WTC11 (cell line): ENCODE results near the gene KCNB1. TPM values are rescaled to one million over a fixed set of nuclear protein-coding genes. Genes with fewer than 3 reads are reported as not detected.

Source experiments
- ATAC-seq: fragments of 200-7000 bp; cut with Tn5 transposase; 2 replicates; pipeline ENCODE4 v1.10.0; 2021; ENCODE audit warnings: mild to moderate bottlenecking, moderate library complexity
- CTCF ChIA-PET: fragments of 300-600 bp; sonication (Branson Sonifier 250); formaldehyde crosslinking; loops from one replicate; lab custom pipeline; 2021; ENCODE audit warnings: antibody characterized with exemption; lab: Charles Lee
- POLR2A ChIA-PET: fragments of 350-600 bp; sonication (Branson Sonifier 250); formaldehyde crosslinking; loops from one replicate; lab custom pipeline; 2021; ENCODE audit warnings: antibody characterized with exemption; lab: Charles Lee
- DNase-seq: peaks from one replicate; pipeline ENCODE4 v3.0.0; 2021; ENCODE audit warnings: low spot score
- H3K27ac Mint-ChIP-seq: 2 replicates; pipeline ENCODE4 v1.8.0; 2021; ENCODE audit warnings: mixed read lengths
- H3K27me3 Mint-ChIP-seq: 2 replicates; pipeline ENCODE4 v1.8.0; 2021; ENCODE audit warnings: low read depth, mild to moderate bottlenecking, moderate library complexity, mixed read lengths
- H3K36me3 Mint-ChIP-seq: 2 replicates; pipeline ENCODE4 v1.8.0; 2021; ENCODE audit warnings: mixed read lengths
- H3K4me1 Mint-ChIP-seq: 2 replicates; pipeline ENCODE4 v1.8.0; 2022; ENCODE audit warnings: mixed read lengths
- H3K4me3 Mint-ChIP-seq: 2 replicates; pipeline ENCODE4 v1.8.0; 2021; ENCODE audit warnings: mild to moderate bottlenecking, moderate library complexity, mixed read lengths
- H3K9me3 Mint-ChIP-seq: 2 replicates; pipeline ENCODE4 v1.8.0; 2021; ENCODE audit warnings: mixed read lengths
- ATF1 ChIP-seq: sonication (generic); formaldehyde crosslinking; IDR thresholded peaks from 2 replicates; pipeline ENCODE4 v1.8.1; 2023; ENCODE audit warnings: mild to moderate bottlenecking, moderate library complexity, missing genetic modification reagents
- GABPB1 ChIP-seq: sonication (generic); formaldehyde crosslinking; IDR thresholded peaks from 2 replicates; pipeline ENCODE4 v1.8.1; 2023; ENCODE audit warnings: mild to moderate bottlenecking, missing genetic modification reagents
- HMGA2 ChIP-seq: fragments of 250-450 bp; sonication (Bioruptor Pico); IDR thresholded peaks from 2 replicates; pipeline ENCODE4 v1.4.0; 2021; ENCODE audit warnings: mild to moderate bottlenecking, moderate library complexity
- JAZF1 ChIP-seq: fragments of 250-450 bp; sonication (Bioruptor Pico); IDR thresholded peaks from 2 replicates; pipeline ENCODE4 v1.9.0; 2021; ENCODE audit warnings: moderate library complexity, mild to moderate bottlenecking, inconsistent platforms
- NFYB ChIP-seq: sonication (generic); formaldehyde crosslinking; conservative IDR thresholded peaks from 2 replicates; pipeline ENCODE4 v1.8.0; 2022; ENCODE audit warnings: low read depth, missing genetic modification reagents
- NR2C2 ChIP-seq: sonication (generic); formaldehyde crosslinking; IDR thresholded peaks from 2 replicates; pipeline ENCODE4 v1.8.0; 2022; ENCODE audit warnings: mild to moderate bottlenecking, missing genetic modification reagents
- SMAD4 ChIP-seq: sonication (generic); formaldehyde crosslinking; IDR thresholded peaks from 2 replicates; pipeline ENCODE4 v1.8.0; 2022; ENCODE audit warnings: mild to moderate bottlenecking, missing genetic modification reagents
- SP1 ChIP-seq: sonication (generic); formaldehyde crosslinking; conservative IDR thresholded peaks from 2 replicates; pipeline ENCODE4 v1.8.1; 2022; ENCODE audit warnings: missing genetic modification reagents
- ZBTB21 ChIP-seq: sonication (generic); formaldehyde crosslinking; IDR thresholded peaks from 2 replicates; pipeline ENCODE4 v1.8.1; 2023; ENCODE audit warnings: mild to moderate bottlenecking, missing genetic modification reagents, borderline replicate concordance
- ZNF263 ChIP-seq: sonication (generic); formaldehyde crosslinking; IDR thresholded peaks from 2 replicates; pipeline ENCODE4 v1.8.1; 2022; ENCODE audit warnings: low read depth, mild to moderate bottlenecking, moderate library complexity, missing genetic modification reagents
- ZNF396 ChIP-seq: fragments of 250-450 bp; sonication (Bioruptor Pico); IDR thresholded peaks from 2 replicates; pipeline ENCODE4 v1.8.0; 2021; ENCODE audit warnings: mild to moderate bottlenecking, moderate library complexity, borderline replicate concordance
- ZNF423 ChIP-seq: fragments of 250-450 bp; sonication (Bioruptor Pico); IDR thresholded peaks from 2 replicates; pipeline ENCODE4 v2.1.2; 2022; ENCODE audit warnings: mild to moderate bottlenecking, moderate library complexity
- total RNA-seq: library from RNA; stranded (reverse); gene quantifications from 3 replicates; pipeline ENCODE4 v1.2.3, GENCODE V29; 2021
- TF ChIP-seq, protein P1 (sequence below): fragments of 250-450 bp; sonication (Bioruptor Pico); IDR thresholded peaks from 2 replicates; pipeline ENCODE4 v1.9.0; 2021; ENCODE audit warnings: mild to moderate bottlenecking
- TF ChIP-seq, protein P2 (sequence below): sonication (generic); formaldehyde crosslinking; IDR thresholded peaks from 2 replicates; pipeline ENCODE4 v1.8.0; 2022; ENCODE audit warnings: mild to moderate bottlenecking, missing genetic modification reagents
- TF ChIP-seq, protein P3 (sequence below): fragments of 250-450 bp; sonication (Bioruptor Pico); conservative IDR thresholded peaks from 2 replicates; pipeline ENCODE4 v1.9.0; 2021; ENCODE audit warnings: mild to moderate bottlenecking
- TF ChIP-seq, protein P4 (sequence below): sonication (generic); formaldehyde crosslinking; IDR thresholded peaks from 2 replicates; pipeline ENCODE4 v1.8.1; 2023; ENCODE audit warnings: mild to moderate bottlenecking, missing genetic modification reagents
- TF ChIP-seq, protein P5 (sequence below): sonication (generic); formaldehyde crosslinking; IDR thresholded peaks from 2 replicates; pipeline ENCODE4 v1.8.1; 2023; ENCODE audit warnings: mild to moderate bottlenecking, missing genetic modification reagents, moderate library complexity
- TF ChIP-seq, protein P6 (sequence below): fragments of 250-450 bp; sonication (Bioruptor Pico); IDR thresholded peaks from 2 replicates; pipeline ENCODE4 v1.9.0; 2021; ENCODE audit warnings: mild to moderate bottlenecking
- TF ChIP-seq, protein P7 (sequence below): sonication (generic); formaldehyde crosslinking; IDR thresholded peaks from 2 replicates; pipeline ENCODE4 v1.8.0; 2022; ENCODE audit warnings: mild to moderate bottlenecking, missing genetic modification reagents
- TF ChIP-seq, protein P8 (sequence below): sonication (generic); formaldehyde crosslinking; IDR thresholded peaks from 2 replicates; pipeline ENCODE4 v1.8.0; 2022; ENCODE audit warnings: mild to moderate bottlenecking, missing genetic modification reagents

The KCNB1 gene
- total RNA-seq, 1 experiment from 2014 or later, result 1.1 TPM

DNA sequence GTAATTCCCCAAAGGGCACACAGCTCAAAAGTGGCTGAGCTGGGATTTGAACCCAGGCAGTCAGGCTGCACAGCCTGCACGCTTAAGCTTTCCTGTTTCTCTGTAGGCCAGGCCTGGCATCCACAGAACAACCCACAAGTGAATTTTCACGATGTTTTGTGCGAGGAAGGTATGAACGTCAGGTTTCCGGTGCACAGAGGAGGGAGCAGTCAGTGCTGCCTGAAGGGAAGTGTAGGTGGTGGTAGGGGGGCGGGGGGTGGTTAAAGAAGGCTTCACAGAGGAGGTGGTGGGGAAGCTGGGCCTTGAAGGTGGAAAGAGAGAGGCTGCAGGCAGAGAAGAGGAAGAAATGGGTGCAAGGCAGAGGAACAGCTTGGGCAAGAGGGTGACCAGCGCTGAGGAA, 14.1 kb downstream of the KCNB1 start (continued):
- TF ChIP-seq, protein P1, sequence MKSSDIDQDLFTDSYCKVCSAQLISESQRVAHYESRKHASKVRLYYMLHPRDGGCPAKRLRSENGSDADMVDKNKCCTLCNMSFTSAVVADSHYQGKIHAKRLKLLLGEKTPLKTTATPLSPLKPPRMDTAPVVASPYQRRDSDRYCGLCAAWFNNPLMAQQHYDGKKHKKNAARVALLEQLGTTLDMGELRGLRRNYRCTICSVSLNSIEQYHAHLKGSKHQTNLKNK (CRISPR knock-in tag), result no peak
- no peak for TF ChIP-seq ZNF263 (CRISPR knock-in tag)
- TF ChIP-seq, protein P2, sequence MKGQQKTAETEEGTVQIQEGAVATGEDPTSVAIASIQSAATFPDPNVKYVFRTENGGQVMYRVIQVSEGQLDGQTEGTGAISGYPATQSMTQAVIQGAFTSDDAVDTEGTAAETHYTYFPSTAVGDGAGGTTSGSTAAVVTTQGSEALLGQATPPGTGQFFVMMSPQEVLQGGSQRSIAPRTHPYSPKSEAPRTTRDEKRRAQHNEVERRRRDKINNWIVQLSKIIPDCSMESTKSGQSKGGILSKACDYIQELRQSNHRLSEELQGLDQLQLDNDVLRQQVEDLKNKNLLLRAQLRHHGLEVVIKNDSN, result no peak

DNA sequence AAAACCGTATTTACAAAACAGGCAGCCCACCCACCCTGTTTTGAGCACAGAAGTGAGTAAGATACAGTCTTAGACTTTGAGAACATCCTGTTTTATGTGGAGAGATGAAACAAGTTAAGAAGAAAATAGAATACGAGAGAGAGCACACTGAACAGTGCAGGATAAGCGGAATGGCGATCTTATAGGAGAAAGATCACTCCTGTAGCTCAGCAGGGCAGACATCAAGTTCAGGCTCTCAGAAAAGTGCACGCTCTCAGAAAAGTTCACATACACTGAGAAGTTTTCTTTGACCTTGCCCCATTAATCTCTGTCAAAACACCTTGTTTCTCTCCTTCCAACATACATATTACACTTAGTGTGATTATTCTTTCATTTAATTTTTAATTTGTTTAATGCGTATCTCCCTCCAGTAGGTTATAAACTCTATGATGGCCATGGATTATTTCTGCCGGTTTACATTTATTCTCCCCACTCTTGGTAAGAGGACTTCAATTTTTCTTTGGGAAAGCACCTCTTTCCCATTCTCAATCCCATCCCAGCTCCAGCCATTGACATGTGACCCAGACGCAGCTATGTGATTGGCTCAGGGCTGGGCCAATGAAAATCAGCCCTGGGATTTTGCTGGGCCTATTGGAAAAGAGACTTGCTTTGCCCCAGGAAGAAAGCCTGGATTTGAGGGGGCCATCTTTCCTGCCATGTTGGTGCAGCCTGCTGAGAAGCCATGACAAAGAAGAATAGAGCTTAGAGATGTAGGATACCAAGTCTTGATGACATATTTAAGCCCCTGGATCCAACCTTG, 16.2 kb downstream of the KCNB1 start:
- no peak for DNase-seq
- Mint-ChIP-seq H3K9me3 (peaks cover 10% of the 10 kb centered on the region), H3K4me1 (peaks cover 5% of the 10 kb centered on the region), H3K36me3 (no peaks in the 10 kb centered on the region), H3K27ac (no peak overlapping the region)
- POLR2A ChIA-PET, result interaction anchor here (0.6 kb wide), 1 partner anchor 414 kb away, joined by 7 read pairs; no protein-coding TSS in a partner anchor
- no peak for ATAC-seq
- TF ChIP-seq, protein P3, sequence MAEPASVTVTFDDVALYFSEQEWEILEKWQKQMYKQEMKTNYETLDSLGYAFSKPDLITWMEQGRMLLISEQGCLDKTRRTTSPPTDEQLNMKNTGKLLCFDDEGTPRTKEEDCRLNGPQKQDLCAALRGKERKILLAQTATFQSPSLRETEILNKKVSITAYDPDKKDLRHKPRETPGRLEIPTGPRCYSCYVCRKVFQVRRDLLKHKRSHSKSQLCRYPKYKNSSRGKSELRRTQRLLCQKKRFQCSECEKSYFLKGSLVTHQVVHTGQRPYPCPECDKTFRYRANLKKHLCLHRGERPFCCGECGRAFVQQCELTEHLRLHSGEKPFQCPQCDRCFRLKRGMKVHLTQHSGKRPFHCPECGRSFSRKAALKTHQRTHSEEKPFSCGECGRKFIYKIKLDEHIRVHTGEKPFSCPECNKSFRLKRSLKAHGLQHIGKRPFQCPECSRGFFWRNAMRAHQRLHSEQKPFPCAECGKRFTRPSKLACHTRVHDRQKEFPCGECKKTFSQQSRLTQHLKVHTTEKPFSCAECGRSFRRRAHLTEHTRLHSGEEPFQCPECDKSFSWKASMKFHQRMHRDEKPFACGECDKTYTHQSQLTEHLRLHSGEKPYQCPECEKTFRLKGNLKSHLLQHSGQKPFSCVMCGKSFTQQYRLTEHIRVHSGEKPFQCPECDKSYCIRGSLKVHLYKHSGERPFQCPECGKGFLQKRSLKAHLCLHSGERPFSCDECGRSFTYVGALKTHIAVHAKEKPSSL (CRISPR knock-in tag), result no peak
- TF ChIP-seq, protein P4, sequence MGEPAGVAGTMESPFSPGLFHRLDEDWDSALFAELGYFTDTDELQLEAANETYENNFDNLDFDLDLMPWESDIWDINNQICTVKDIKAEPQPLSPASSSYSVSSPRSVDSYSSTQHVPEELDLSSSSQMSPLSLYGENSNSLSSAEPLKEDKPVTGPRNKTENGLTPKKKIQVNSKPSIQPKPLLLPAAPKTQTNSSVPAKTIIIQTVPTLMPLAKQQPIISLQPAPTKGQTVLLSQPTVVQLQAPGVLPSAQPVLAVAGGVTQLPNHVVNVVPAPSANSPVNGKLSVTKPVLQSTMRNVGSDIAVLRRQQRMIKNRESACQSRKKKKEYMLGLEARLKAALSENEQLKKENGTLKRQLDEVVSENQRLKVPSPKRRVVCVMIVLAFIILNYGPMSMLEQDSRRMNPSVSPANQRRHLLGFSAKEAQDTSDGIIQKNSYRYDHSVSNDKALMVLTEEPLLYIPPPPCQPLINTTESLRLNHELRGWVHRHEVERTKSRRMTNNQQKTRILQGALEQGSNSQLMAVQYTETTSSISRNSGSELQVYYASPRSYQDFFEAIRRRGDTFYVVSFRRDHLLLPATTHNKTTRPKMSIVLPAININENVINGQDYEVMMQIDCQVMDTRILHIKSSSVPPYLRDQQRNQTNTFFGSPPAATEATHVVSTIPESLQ (CRISPR knock-in tag), result no peak
- peak; percentile 37; the same call in 1 of the 2 replicates for TF ChIP-seq NFYB
- no peak for TF ChIP-seq ZNF423 (CRISPR knock-in tag)
- TF ChIP-seq, protein P5, sequence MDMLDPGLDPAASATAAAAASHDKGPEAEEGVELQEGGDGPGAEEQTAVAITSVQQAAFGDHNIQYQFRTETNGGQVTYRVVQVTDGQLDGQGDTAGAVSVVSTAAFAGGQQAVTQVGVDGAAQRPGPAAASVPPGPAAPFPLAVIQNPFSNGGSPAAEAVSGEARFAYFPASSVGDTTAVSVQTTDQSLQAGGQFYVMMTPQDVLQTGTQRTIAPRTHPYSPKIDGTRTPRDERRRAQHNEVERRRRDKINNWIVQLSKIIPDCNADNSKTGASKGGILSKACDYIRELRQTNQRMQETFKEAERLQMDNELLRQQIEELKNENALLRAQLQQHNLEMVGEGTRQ (CRISPR knock-in tag), result peak; percentile 70
- TF ChIP-seq, all 79 proteins: peak for 2
- CTCF ChIA-PET, result interaction anchor here (1.3 to 2.5 kb wide), 2 partner anchors 18 to 146 kb away, joined by 3 to 14 read pairs; no protein-coding TSS in a partner anchor
- no peak overlapping the region for H3K4me3 Mint-ChIP-seq
- no peaks in the 10 kb centered on the region; the same call in 1 of the 2 replicates for H3K27me3 Mint-ChIP-seq

DNA sequence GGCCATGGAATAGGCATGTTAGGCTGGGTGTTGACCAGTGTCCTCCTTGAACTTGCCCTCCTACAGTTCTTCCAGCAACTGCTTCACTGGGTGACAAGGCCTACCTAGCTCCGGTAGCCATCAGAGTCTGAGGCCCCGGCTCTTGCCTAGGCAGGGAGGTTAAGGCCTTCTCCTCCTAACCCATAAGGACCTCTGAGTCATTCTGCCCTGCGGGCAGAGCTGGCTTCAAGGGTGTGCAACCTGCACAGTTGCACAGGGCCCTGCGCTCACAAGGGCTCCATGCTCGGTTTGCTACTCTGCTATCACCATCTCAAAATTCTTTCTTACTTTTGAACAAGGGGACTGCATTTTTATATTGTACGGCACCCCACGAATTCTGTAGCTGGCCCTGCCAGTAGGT, 17.9 kb downstream of the KCNB1 start:
- no peak overlapping the region for H3K4me3 Mint-ChIP-seq
- no peaks in the 10 kb centered on the region for H3K36me3 Mint-ChIP-seq
- H3K27me3 Mint-ChIP-seq, result no peaks in the 10 kb centered on the region; the same call in 1 of the 2 replicates
- peaks cover 10% of the 10 kb centered on the region for H3K9me3 Mint-ChIP-seq
- peaks cover 5% of the 10 kb centered on the region for H3K4me1 Mint-ChIP-seq
- DNase-seq, result no peak
- POLR2A ChIA-PET, result no interaction called here
- no peak for ATAC-seq
- CTCF ChIA-PET, result no interaction called here
- no peak overlapping the region for H3K27ac Mint-ChIP-seq
- no peak for TF ChIP-seq NR2C2 (CRISPR knock-in tag)
- TF ChIP-seq NFYB, result no peak
- TF ChIP-seq SMAD4 (CRISPR knock-in tag), result no peak
- TF ChIP-seq, protein P6, sequence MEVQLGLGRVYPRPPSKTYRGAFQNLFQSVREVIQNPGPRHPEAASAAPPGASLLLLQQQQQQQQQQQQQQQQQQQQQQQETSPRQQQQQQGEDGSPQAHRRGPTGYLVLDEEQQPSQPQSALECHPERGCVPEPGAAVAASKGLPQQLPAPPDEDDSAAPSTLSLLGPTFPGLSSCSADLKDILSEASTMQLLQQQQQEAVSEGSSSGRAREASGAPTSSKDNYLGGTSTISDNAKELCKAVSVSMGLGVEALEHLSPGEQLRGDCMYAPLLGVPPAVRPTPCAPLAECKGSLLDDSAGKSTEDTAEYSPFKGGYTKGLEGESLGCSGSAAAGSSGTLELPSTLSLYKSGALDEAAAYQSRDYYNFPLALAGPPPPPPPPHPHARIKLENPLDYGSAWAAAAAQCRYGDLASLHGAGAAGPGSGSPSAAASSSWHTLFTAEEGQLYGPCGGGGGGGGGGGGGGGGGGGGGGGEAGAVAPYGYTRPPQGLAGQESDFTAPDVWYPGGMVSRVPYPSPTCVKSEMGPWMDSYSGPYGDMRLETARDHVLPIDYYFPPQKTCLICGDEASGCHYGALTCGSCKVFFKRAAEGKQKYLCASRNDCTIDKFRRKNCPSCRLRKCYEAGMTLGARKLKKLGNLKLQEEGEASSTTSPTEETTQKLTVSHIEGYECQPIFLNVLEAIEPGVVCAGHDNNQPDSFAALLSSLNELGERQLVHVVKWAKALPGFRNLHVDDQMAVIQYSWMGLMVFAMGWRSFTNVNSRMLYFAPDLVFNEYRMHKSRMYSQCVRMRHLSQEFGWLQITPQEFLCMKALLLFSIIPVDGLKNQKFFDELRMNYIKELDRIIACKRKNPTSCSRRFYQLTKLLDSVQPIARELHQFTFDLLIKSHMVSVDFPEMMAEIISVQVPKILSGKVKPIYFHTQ (CRISPR knock-in tag), result no peak
- TF ChIP-seq ZNF396, result no peak
- TF ChIP-seq SP1 (CRISPR knock-in tag), result no peak
- TF ChIP-seq, protein P1 (CRISPR knock-in tag), result no peak
- no peak for TF ChIP-seq GABPB1 (CRISPR knock-in tag)
- no peak for TF ChIP-seq ZBTB21 (CRISPR knock-in tag)
- TF ChIP-seq, protein P7, sequence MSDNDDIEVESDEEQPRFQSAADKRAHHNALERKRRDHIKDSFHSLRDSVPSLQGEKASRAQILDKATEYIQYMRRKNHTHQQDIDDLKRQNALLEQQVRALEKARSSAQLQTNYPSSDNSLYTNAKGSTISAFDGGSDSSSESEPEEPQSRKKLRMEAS (CRISPR knock-in tag), result no peak
- no peak for TF ChIP-seq JAZF1 (CRISPR knock-in tag)
- no peak for TF ChIP-seq ATF1 (CRISPR knock-in tag)
- TF ChIP-seq, protein P8, sequence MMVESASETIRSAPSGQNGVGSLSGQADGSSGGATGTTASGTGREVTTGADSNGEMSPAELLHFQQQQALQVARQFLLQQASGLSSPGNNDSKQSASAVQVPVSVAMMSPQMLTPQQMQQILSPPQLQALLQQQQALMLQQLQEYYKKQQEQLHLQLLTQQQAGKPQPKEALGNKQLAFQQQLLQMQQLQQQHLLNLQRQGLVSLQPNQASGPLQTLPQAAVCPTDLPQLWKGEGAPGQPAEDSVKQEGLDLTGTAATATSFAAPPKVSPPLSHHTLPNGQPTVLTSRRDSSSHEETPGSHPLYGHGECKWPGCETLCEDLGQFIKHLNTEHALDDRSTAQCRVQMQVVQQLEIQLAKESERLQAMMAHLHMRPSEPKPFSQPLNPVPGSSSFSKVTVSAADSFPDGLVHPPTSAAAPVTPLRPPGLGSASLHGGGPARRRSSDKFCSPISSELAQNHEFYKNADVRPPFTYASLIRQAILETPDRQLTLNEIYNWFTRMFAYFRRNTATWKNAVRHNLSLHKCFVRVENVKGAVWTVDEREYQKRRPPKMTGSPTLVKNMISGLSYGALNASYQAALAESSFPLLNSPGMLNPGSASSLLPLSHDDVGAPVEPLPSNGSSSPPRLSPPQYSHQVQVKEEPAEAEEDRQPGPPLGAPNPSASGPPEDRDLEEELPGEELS, result no peak
- no peak for TF ChIP-seq HMGA2 (CRISPR knock-in tag)
